CD4-positive, alpha-beta T cell treated with Interferon gamma for 1 hour (primary cell): ENCODE results near the gene EFTUD2.
A peak's percentile ranks its signal among the peaks of the same experiment; 100 is the strongest.

Source experiments
- DNase-seq: peaks from one replicate; pipeline ENCODE4 v3.0.0-alpha.2; 2020

Gene EFTUD2

GRCh38 chr17:44910231-44911106 is 11.2 kb upstream of the EFTUD2 start:
- DNase-seq, result no peak

DNA sequence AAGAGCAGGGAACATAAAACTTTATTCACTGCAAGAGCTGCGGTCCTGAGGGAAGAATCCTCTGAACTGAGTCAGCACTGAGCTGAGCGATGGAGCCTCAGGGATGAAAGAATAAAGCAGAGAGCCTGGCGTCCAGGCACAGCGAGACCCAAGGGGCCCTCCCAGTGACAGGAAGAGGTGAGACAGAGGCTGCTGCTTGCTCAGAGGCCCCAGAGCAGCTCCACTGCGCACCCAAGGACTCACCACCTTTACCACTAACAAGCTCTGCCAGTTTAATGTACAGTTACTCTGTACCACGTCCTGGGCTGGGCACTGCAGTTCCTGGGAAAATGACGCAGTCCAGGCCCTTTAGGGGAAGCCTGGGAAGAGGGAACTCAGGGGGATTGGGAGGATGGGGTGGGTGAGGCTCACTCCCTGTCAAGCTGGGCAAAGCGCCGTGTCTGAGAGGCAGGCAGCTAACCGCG is 10.5 kb upstream of the EFTUD2 start:
- no peak for DNase-seq

- no peak for DNase-seq
Observed at GRCh38 chr17:44908761-44909326, 9.6 kb upstream of the EFTUD2 start.

GRCh38 chr17:44907729-44908470 is 8.7 kb upstream of the EFTUD2 start:
- no peak for DNase-seq

- no peak for DNase-seq
Observed at GRCh38 chr17:44906763-44907728, 7.8 kb upstream of the EFTUD2 start.

GRCh38 chr17:44906010-44906646 is 6.9 kb upstream of the EFTUD2 start:
- peak; percentile 10 for DNase-seq

DNA sequence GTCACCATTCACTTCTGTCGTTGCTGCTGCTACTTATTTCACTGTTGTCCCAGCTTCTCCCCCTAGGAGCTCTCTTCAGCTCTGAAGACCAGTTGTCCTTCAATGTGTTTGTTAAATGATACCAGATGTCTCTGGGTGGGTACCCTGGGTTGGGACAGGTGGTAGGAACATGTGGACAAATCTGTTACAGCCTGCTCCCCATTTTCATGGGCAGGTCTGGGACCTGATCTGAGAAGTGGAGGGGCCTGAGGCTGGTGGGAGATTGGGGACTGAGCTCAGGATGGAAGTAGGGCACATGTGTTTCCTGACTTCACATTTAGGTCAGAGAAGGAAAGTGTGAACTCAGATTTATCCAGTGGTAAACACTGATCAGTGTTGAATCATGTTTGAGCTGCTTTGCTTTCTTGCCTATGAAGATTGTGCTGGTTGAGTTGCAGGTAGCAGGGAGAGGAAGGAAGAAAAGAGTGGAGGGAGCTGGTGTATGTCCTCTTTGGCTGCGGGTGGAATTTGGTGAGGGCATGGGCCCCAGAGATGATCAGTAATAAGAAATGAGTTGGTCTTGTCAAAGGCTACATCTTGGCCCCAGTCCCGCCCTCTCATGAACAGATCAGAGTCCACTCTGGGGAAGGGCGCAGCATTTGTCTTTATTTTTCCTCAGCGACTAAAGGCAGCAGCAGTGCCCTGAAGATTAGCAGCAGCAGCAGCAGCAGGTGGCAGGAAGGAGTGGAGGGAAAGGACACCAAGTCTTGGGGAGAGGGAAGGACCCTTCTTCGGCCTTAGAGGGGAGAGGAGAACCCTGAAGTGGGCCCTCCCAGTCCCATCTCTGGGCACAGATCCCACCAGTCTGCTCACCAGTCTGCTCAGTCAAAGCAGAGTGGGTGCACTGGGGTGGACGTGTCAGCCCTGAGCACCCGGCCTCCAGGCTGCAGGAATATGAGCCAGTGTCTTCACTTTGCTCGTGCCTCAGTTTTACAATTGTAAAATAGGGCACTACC is 6.1 kb upstream of the EFTUD2 start:
- no peak for DNase-seq

DNA sequence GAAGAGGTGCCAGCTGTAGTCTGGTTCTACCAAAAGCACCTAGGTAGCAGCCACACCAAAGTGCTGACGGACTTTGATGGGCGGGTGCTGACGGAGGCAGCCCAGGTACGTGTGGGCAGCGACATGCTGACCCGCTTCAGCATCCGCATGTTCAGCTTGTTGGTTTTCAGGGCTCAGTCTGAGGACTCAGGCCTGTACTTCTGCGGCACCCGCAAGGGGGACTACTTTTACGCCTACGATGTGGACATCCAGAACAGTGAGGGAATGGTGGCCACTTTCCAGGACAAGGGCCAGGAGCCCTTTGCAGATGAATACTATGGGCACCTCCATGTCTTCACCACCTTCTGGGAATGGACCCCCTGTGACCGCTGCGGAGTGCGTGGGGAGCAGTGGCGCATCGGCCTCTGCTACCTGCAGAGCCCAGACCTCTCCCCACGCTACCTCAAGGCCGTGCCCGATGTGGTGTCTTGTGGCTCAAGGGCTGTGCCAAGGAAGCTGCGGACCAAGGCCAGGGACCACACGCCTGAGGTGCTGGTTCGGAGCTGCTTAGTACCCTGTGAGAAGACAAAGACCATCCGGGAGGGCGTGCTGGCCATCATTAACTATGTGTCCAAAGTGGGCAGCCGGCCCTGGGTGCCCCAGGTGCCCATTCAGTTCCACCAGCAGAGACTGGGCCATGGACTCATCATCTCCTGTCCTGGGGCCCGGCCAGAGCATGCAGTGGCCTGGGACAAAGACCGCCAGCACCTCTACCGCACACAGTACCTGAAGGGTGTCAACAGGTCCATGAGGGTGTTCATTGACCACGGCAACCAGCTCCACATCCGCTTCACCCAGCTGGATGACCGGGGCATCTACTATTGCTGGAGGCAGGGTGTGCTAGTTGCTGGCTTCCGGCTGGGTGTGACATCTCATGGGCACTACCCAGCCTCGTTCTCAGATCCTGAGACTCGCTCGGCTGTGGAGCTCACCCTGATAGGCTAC is 5.0 kb upstream of the EFTUD2 start:
- no peak for DNase-seq

GRCh38 chr17:44903012-44903685 is 3.9 kb upstream of the EFTUD2 start:
- no peak for DNase-seq

- no peak for DNase-seq
Observed at GRCh38 chr17:44902135-44902760, 3.0 kb upstream of the EFTUD2 start.

- no peak for DNase-seq
Observed at GRCh38 chr17:44901411-44901921, 2.2 kb upstream of the EFTUD2 start.

- DNase-seq, result no peak
Observed at GRCh38 chr17:44900894-44901293, 1.6 kb upstream of the EFTUD2 start.

- DNase-seq, result peak; percentile 44
Observed at GRCh38 chr17:44898768-44899073, 524 bp downstream of the EFTUD2 start.

- no peak for DNase-seq
Observed at GRCh38 chr17:44894642-44895041, 4.6 kb downstream of the EFTUD2 start.

- no peak for DNase-seq
Observed at GRCh38 chr17:44892250-44892649, 7.0 kb downstream of the EFTUD2 start.

DNA sequence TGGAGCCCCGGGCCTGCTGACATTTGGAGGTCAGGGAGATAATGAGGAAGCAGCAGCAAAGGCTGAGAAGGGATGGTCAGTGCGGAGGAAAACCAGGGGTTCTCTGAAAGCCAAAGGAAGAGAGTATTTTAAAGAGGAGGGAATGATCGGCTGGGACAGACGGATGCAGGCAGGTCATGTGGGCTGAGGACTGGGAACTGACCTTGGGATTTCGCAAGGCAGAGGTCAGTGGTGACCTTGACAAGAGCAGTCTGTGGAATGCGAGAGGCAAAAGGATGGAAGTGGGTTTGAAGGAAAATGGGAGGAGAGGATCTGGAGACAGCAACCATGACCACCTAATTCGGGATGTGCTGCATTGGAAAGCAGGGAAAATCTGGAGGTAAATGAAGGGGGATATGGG is 10.2 kb downstream of the EFTUD2 start:
- DNase-seq, result no peak

- DNase-seq, result no peak
Observed at GRCh38 chr17:44887971-44888954, 11.0 kb downstream of the EFTUD2 start.
